ENCODE data around the gene PKIG. TPM values are rescaled to one million over a fixed set of nuclear protein-coding genes. Genes with fewer than 3 reads are reported as not detected.
A peak's percentile ranks its signal among the peaks of the same experiment; 100 is the strongest.

PKIG gene
- total RNA-seq, 1 experiment from 2014 or later: 66.3 TPM

DNA sequence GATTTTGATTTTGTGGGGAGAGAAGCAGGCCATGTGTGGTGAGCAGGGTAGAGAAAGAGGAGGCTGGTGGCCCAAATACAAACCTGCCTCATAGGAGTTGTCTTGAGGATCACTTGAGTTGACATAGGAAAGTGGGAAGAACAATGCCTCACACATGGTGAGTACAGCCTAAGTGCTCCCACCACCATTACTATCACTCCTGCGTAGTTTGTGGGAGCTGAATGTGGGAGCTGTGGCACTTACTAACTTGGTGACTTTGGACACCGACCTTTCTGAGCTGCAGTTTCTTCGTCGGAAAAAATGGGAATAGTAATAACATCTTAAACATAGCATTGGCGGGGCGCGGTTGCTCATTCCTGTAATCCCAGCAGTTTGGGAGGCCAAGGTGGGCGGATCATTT, 35.0 kb upstream of the PKIG start:
- ATAC-seq (no peak), DNase-seq (ENCODE audit: low read depth, low spot score) (no peak)
- Histone ChIP-seq H3K9me3 (ENCODE audit: control insufficient read depth, insufficient read depth, low read depth, low read length) (no peaks in the 10 kb centered on the region), H3K36me3 (ENCODE audit: control insufficient read depth, insufficient read depth, low read length) (no peaks in the 10 kb centered on the region), H3K27me3 (ENCODE audit: control insufficient read depth, insufficient read depth, low read length) (no peaks in the 10 kb centered on the region), H3K4me3 (ENCODE audit: low read depth in 2 of 2, low read length in 2 of 2) (no peak overlapping the region), H3K4me1 (ENCODE audit: control insufficient read depth, insufficient read depth, low read length) (peaks cover 32% of the 10 kb centered on the region), H3K27ac (ENCODE audit: low read length) (no peak overlapping the region)
- CTCF ChIA-PET: interaction anchor here (0.6 kb wide), 1 partner anchor 49 kb away, joined by 3 read pairs; no protein-coding TSS in a partner anchor
- in situ Hi-C loops (cut with HindIII; ENCODE audit: low pct_unique_long_range_greater_than_20kb, low sequenced_read_pairs) (no loop called here), intact Hi-C loops (cut with micrococcal nuclease; ENCODE audit: unreplicated experiment) (no loop called here)
- POLR2A ChIA-PET: no interaction called here
- BruUV-seq (replicated peaks): no TSS peak
- TF ChIP-seq, protein P1, sequence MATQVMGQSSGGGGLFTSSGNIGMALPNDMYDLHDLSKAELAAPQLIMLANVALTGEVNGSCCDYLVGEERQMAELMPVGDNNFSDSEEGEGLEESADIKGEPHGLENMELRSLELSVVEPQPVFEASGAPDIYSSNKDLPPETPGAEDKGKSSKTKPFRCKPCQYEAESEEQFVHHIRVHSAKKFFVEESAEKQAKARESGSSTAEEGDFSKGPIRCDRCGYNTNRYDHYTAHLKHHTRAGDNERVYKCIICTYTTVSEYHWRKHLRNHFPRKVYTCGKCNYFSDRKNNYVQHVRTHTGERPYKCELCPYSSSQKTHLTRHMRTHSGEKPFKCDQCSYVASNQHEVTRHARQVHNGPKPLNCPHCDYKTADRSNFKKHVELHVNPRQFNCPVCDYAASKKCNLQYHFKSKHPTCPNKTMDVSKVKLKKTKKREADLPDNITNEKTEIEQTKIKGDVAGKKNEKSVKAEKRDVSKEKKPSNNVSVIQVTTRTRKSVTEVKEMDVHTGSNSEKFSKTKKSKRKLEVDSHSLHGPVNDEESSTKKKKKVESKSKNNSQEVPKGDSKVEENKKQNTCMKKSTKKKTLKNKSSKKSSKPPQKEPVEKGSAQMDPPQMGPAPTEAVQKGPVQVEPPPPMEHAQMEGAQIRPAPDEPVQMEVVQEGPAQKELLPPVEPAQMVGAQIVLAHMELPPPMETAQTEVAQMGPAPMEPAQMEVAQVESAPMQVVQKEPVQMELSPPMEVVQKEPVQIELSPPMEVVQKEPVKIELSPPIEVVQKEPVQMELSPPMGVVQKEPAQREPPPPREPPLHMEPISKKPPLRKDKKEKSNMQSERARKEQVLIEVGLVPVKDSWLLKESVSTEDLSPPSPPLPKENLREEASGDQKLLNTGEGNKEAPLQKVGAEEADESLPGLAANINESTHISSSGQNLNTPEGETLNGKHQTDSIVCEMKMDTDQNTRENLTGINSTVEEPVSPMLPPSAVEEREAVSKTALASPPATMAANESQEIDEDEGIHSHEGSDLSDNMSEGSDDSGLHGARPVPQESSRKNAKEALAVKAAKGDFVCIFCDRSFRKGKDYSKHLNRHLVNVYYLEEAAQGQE (IDR thresholded peaks at IDR 0.05; ENCODE audit: insufficient read depth in 1 of 2, low read depth in 2 of 2, low read length in 1 of 2): no peak
- TF ChIP-seq, protein P2, sequence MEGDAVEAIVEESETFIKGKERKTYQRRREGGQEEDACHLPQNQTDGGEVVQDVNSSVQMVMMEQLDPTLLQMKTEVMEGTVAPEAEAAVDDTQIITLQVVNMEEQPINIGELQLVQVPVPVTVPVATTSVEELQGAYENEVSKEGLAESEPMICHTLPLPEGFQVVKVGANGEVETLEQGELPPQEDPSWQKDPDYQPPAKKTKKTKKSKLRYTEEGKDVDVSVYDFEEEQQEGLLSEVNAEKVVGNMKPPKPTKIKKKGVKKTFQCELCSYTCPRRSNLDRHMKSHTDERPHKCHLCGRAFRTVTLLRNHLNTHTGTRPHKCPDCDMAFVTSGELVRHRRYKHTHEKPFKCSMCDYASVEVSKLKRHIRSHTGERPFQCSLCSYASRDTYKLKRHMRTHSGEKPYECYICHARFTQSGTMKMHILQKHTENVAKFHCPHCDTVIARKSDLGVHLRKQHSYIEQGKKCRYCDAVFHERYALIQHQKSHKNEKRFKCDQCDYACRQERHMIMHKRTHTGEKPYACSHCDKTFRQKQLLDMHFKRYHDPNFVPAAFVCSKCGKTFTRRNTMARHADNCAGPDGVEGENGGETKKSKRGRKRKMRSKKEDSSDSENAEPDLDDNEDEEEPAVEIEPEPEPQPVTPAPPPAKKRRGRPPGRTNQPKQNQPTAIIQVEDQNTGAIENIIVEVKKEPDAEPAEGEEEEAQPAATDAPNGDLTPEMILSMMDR (IDR thresholded peaks at IDR 0.05): no peak

DNA sequence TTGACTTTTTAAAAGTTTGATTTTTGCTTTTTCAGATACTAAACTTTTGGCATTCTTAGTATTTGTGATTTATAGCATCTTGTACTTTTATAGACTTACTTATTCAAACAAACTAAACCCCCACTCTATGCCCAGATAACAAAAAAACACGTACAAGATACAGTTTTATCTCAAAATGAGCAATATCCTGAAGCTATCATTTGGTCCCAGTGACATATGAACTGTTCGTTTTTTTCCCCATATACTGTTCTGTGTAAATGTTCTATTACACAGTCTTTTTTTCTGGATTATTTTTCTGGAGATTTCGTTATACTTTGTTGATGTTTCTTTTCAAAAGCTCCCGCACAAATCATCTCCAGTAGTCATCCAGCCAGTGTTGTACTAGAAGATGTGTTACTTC, 33.3 kb upstream of the PKIG start:
- POLR2A ChIA-PET: no interaction called here
- no peak for DNase-seq (ENCODE audit: low read depth, low spot score)

More for the DNA sequence above, 33.3 kb upstream of the PKIG start:
- no TSS peak for BruUV-seq (replicated peaks)
- in situ Hi-C loops (cut with HindIII; ENCODE audit: low pct_unique_long_range_greater_than_20kb, low sequenced_read_pairs) (no loop called here), intact Hi-C loops (cut with micrococcal nuclease; ENCODE audit: unreplicated experiment) (no loop called here)
- 0 out of 2 replicates have a peak overlapping the region, but pooled peaks have one; percentile 1 for H3K27ac ChIP-seq (ENCODE audit: low read length)
- H3K4me1 ChIP-seq (ENCODE audit: control insufficient read depth, insufficient read depth, low read length): peaks cover 42% of the 10 kb centered on the region
- ATAC-seq: no peak
- no peaks in the 10 kb centered on the region for H3K36me3 ChIP-seq (ENCODE audit: control insufficient read depth, insufficient read depth, low read length)
- H3K27me3 ChIP-seq (ENCODE audit: control insufficient read depth, insufficient read depth, low read length): no peaks in the 10 kb centered on the region
- H3K4me3 ChIP-seq (ENCODE audit: low read depth in 2 of 2, low read length in 2 of 2): no peak overlapping the region
- no peaks in the 10 kb centered on the region for H3K9me3 ChIP-seq (ENCODE audit: control insufficient read depth, insufficient read depth, low read depth, low read length)
- TF ChIP-seq TCF7L2 (IDR thresholded peaks at IDR 0.05; ENCODE audit: low read depth, low read length) (no peak), SIN3A (IDR thresholded peaks at IDR 0.05; ENCODE audit: borderline replicate concordance, insufficient read depth, low read depth, low read length) (no peak), POLR2AphosphoS5 (IDR thresholded peaks at IDR 0.05; ENCODE audit: low read depth, low read length) (no peak)
- TF ChIP-seq, protein P1 (IDR thresholded peaks at IDR 0.05; ENCODE audit: insufficient read depth in 1 of 2, low read depth in 2 of 2, low read length in 1 of 2): no peak
- TF ChIP-seq, protein P2 (IDR thresholded peaks at IDR 0.05): no peak
- CTCF ChIA-PET: no interaction called here

Measured in Panc1 (cell line).